HCT116 (cell line): ENCODE results near the gene PDE10A. TPM values are rescaled to one million over a fixed set of nuclear protein-coding genes. Genes with fewer than 3 reads are reported as not detected.

ENCODE experiments used
- ATAC-seq: fragments of 200-7000 bp; cut with Tn5 transposase; 2 replicates; pipeline ENCODE4 v1.9.1; 2020; ENCODE audit warnings: mild to moderate bottlenecking, moderate library complexity
- BruUV-seq: library from RNA; stranded (reverse); fragments of 400-500 nt; replicated peaks from 2 replicates; lab custom pipeline; 2021; lab: Mats Ljungman, UMichigan
- CTCF ChIA-PET: fragments of 300-600 bp; sonication (Branson Sonifier 250); formaldehyde crosslinking; loops from one replicate; lab custom pipeline; 2021; ENCODE audit warnings: antibody characterized with exemption; lab: Charles Lee
- POLR2A ChIA-PET: fragments of 300-600, 350-600 bp; sonication (Branson Sonifier 250); formaldehyde crosslinking; loops from one replicate; lab custom pipeline; 2021; ENCODE audit warnings: antibody characterized with exemption; lab: Charles Lee
- RAD21 ChIA-PET, 2 experiments: fragments of 300-600 bp; sonication (Branson Sonifier 250); formaldehyde crosslinking; loops; one replicate each; lab custom pipeline; 2023; ENCODE audit warnings: low total read pairs in 2 of 2; ENCODE audit not compliant: uncharacterized antibody in 2 of 2, unreplicated experiment in 2 of 2, low non-redundant PET in 1 of 2; lab: Charles Lee
- DNase-seq: peaks from one replicate; pipeline ENCODE4 v3.0.0-alpha.2; 2010; ENCODE audit warnings: low read depth, low spot score
- H2AFZ ChIP-seq: fragments of 200-600 bp; shearing (Covaris generic), sonication (generic); 2 replicates; pipeline ENCODE4 v1.6.1; 2017; ENCODE audit warnings: low read depth, mixed run types, mixed read lengths, antibody characterized with exemption, low read length; ENCODE audit not compliant: poor library complexity, severe bottlenecking
- H3K27ac ChIP-seq: 2 replicates; pipeline ENCODE4 v1.5.1; 2012; ENCODE audit warnings: low read depth, low read length
- H3K27me3 ChIP-seq: fragments of 200-600 bp; sonication (generic); 2 replicates; pipeline ENCODE4 v1.6.1; 2016; ENCODE audit warnings: mixed run types, low read length, mixed read lengths; ENCODE audit not compliant: insufficient read depth
- H3K36me3 ChIP-seq, 2 experiments: fragments of 200-500 bp in 1 of 2; fragments of 200-600 bp in 1 of 2; sonication (Bioruptor generic) in 1 of 2; sonication (generic) in 1 of 2; 2 replicates each; pipeline versions ENCODE4 v1.5.1 to v1.6.1; 2014 to 2016; ENCODE audit warnings: low read length in 2 of 2, inconsistent platforms in 1 of 2, mixed read lengths in 1 of 2, mixed run types in 1 of 2; ENCODE audit not compliant: insufficient read depth in 2 of 2, control insufficient read depth in 1 of 2
- H3K4me1 ChIP-seq, 2 experiments: fragments of 200-600 bp in 1 of 2; sonication (generic) in 1 of 2; 2 replicates each; pipeline versions ENCODE4 v1.5.1 to v1.6.1; 2012 to 2017; ENCODE audit warnings: low read length in 2 of 2, inconsistent platforms in 1 of 2, mild to moderate bottlenecking in 1 of 2, mixed read lengths in 1 of 2, mixed run types in 1 of 2, moderate library complexity in 1 of 2; ENCODE audit not compliant: insufficient read depth in 2 of 2, control insufficient read depth in 1 of 2
- H3K4me2 ChIP-seq: fragments of 200-600 bp; sonication (generic); 2 replicates; pipeline ENCODE4 v1.6.1; 2017; ENCODE audit warnings: mixed run types, low read length, mixed read lengths
- H3K4me3 ChIP-seq, 2 experiments: fragments of 200-600 bp in 1 of 2; sonication (generic) in 1 of 2; replicated peaks in 1 of 2; 2 replicates each; pipeline ENCODE4 v1.5.1; 2011 to 2016; ENCODE audit warnings: low read length in 2 of 2, control low read depth in 1 of 2, low read depth in 1 of 2, mild to moderate bottlenecking in 1 of 2, mixed read lengths in 1 of 2, mixed run types in 1 of 2
- H3K79me2 ChIP-seq: fragments of 200-600 bp; sonication (generic); 2 replicates; pipeline ENCODE4 v1.6.1; 2017; ENCODE audit warnings: mild to moderate bottlenecking, mixed run types, low read length, moderate library complexity, mixed read lengths; ENCODE audit not compliant: insufficient read depth
- H3K9ac ChIP-seq: fragments of 200-600 bp; sonication (generic); 2 replicates; pipeline ENCODE4 v1.6.1; 2016; ENCODE audit warnings: low read length, mixed read lengths
- H3K9me2 ChIP-seq: fragments of 200-600 bp; sonication (generic), shearing (Covaris generic); 2 replicates; pipeline ENCODE4 v1.6.1; 2017; ENCODE audit warnings: mixed run types, mild to moderate bottlenecking, moderate library complexity; ENCODE audit not compliant: insufficient read depth
- H3K9me3 ChIP-seq, 2 experiments: fragments of 200-500 bp in 1 of 2; fragments of 200-600 bp in 1 of 2; sonication (Bioruptor generic) in 1 of 2; sonication (generic) in 1 of 2; 2 replicates each; pipeline ENCODE4 v1.6.1; 2014 to 2017; ENCODE audit warnings: low read length in 2 of 2, mixed read lengths in 2 of 2, inconsistent platforms in 1 of 2, low read depth in 1 of 2, mild to moderate bottlenecking in 1 of 2, mixed run types in 1 of 2, moderate library complexity in 1 of 2; ENCODE audit not compliant: control insufficient read depth in 1 of 2, insufficient read depth in 1 of 2
- H4K20me1 ChIP-seq: fragments of 200-600 bp; sonication (generic), shearing (Covaris generic); 2 replicates; pipeline ENCODE4 v1.6.1; 2017; ENCODE audit warnings: mixed run types, mild to moderate bottlenecking, moderate library complexity; ENCODE audit not compliant: insufficient read depth
- CBX3 ChIP-seq: IDR thresholded peaks from 2 replicates; pipeline ENCODE4 v1.6.1; 2012; ENCODE audit warnings: low read depth
- CEBPB ChIP-seq: IDR thresholded peaks from 2 replicates; pipeline ENCODE4 v1.6.1; 2012; ENCODE audit warnings: low read depth
- EGR1 ChIP-seq: IDR thresholded peaks from 2 replicates; pipeline ENCODE4 v1.6.1; 2012; ENCODE audit warnings: low read depth
- EZH2phosphoT487 ChIP-seq: fragments of 200-600 bp; IDR thresholded peaks from 2 replicates; pipeline ENCODE4 v1.6.1; 2018; ENCODE audit warnings: antibody characterized with exemption, borderline replicate concordance
- FOSL1 ChIP-seq: IDR thresholded peaks from 2 replicates; pipeline ENCODE4 v1.6.1; 2012; ENCODE audit warnings: low read depth
- JUND ChIP-seq: IDR thresholded peaks from 2 replicates; pipeline ENCODE4 v1.6.1; 2012
- POLR2A ChIP-seq: IDR thresholded peaks from 2 replicates; pipeline ENCODE4 v1.7.0; 2011; ENCODE audit warnings: borderline replicate concordance; ENCODE audit not compliant: insufficient read depth, insufficient read length; ENCODE audit errors: extremely low read depth
- RAD21 ChIP-seq: IDR thresholded peaks from 2 replicates; pipeline ENCODE4 v1.6.1; 2012; ENCODE audit warnings: low read depth, mild to moderate bottlenecking
- SIN3A ChIP-seq: IDR thresholded peaks from 2 replicates; pipeline ENCODE4 v1.6.1; 2012; ENCODE audit warnings: low read depth
- SP1 ChIP-seq: IDR thresholded peaks from 2 replicates; pipeline ENCODE4 v1.6.1; 2012; ENCODE audit warnings: low read depth
- TCF7L2 ChIP-seq: IDR thresholded peaks from 2 replicates; pipeline ENCODE4 v1.7.0; 2011; ENCODE audit warnings: borderline replicate concordance, inconsistent platforms; ENCODE audit not compliant: insufficient read depth, insufficient read length; ENCODE audit errors: extremely low read depth
- YY1 ChIP-seq: IDR thresholded peaks from 2 replicates; pipeline ENCODE4 v1.6.1; 2011; ENCODE audit warnings: low read length, low read depth, moderate library complexity, mild to moderate bottlenecking; ENCODE audit not compliant: insufficient replicate concordance; ENCODE audit errors: extremely low read depth
- intact Hi-C: fragments of 100-400 bp; cut with micrococcal nuclease; formaldehyde crosslinking; loops from 2 replicates; pipeline ENCODE4 v1.10.0; 2022
- total RNA-seq: library from RNA; stranded (reverse); gene quantifications from one replicate; pipeline ENCODE4 v1.2.1, GENCODE V29; 2021; ENCODE audit not compliant: unreplicated experiment
- TF ChIP-seq, protein P1 (sequence below): IDR thresholded peaks from 2 replicates; pipeline ENCODE4 v1.6.1; 2011; ENCODE audit warnings: mild to moderate bottlenecking, low read length, moderate library complexity; ENCODE audit not compliant: insufficient replicate concordance; ENCODE audit errors: extremely low read depth
- TF ChIP-seq, protein P2 (sequence below), 3 experiments: fragments of 200-600 bp in 1 of 3; sonication (generic) in 1 of 3; IDR thresholded peaks in 2 of 3; conservative IDR thresholded peaks in 1 of 3; 2 replicates each; pipeline ENCODE4 v1.5.1; 2012 to 2017; ENCODE audit warnings: low read depth in 2 of 3, low read length in 2 of 3, antibody characterized with exemption in 1 of 3, borderline replicate concordance in 1 of 3, control low read depth in 1 of 3, mild to moderate bottlenecking in 1 of 3, mixed read lengths in 1 of 3, mixed run types in 1 of 3, moderate library complexity in 1 of 3; ENCODE audit not compliant: insufficient read depth in 1 of 3

PDE10A gene
- total RNA-seq, 1 experiment from 2014 or later: 0.37 TPM

DNA sequence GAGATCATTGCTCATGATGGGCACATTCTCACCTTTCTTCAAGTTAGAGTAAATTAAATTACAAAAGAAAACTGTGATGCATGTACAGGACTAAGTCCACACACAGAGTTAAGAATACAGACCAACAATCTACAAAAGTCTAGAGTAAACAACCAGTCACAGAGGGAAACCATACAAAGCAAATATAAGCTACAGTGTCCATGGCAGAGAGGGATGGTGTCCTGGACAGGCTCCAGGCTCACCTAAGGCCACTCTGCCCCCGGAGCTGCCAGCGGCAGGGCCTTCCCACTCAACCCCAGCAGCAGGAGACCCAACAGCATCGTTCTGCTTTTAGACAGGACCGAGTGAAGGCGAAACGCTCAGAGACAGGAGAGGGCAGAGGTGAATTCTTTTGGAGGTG lies 16.0 kb downstream of the PDE10A start:
- DNase-seq: no peak
- H3K9me3 ChIP-seq: no peaks in the 10 kb centered on the region; a peak in 1 of 4 replicates
- BruUV-seq: no TSS peak
- ChIA-PET CTCF (no interaction called here), RAD21 (no interaction called here), POLR2A (no interaction called here)
- H3K4me3 ChIP-seq: no peak overlapping the region
- intact Hi-C loops: no loop called here
- no peak overlapping the region for H3K4me2 ChIP-seq
- no peak for ATAC-seq
- no peaks in the 10 kb centered on the region for H3K9me2 ChIP-seq
- no peak overlapping the region for H3K27ac ChIP-seq
- H3K27me3 ChIP-seq: no peaks in the 10 kb centered on the region
- H3K9ac ChIP-seq: no peak overlapping the region
- no peaks in the 10 kb centered on the region for H3K36me3 ChIP-seq
- no peaks in the 10 kb centered on the region for H4K20me1 ChIP-seq
- no peaks in the 10 kb centered on the region for H3K4me1 ChIP-seq
- TF ChIP-seq EGR1 (no peak), SP1 (no peak), CEBPB (no peak), FOSL1 (no peak), EZH2phosphoT487 (no peak), JUND (no peak), SIN3A (no peak), YY1 (no peak), TCF7L2 (no peak), POLR2A (no peak), CBX3 (no peak), RAD21 (no peak)
- TF ChIP-seq, protein P1, sequence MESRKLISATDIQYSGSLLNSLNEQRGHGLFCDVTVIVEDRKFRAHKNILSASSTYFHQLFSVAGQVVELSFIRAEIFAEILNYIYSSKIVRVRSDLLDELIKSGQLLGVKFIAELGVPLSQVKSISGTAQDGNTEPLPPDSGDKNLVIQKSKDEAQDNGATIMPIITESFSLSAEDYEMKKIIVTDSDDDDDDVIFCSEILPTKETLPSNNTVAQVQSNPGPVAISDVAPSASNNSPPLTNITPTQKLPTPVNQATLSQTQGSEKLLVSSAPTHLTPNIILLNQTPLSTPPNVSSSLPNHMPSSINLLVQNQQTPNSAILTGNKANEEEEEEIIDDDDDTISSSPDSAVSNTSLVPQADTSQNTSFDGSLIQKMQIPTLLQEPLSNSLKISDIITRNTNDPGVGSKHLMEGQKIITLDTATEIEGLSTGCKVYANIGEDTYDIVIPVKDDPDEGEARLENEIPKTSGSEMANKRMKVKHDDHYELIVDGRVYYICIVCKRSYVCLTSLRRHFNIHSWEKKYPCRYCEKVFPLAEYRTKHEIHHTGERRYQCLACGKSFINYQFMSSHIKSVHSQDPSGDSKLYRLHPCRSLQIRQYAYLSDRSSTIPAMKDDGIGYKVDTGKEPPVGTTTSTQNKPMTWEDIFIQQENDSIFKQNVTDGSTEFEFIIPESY: no peak
- TF ChIP-seq, protein P2, sequence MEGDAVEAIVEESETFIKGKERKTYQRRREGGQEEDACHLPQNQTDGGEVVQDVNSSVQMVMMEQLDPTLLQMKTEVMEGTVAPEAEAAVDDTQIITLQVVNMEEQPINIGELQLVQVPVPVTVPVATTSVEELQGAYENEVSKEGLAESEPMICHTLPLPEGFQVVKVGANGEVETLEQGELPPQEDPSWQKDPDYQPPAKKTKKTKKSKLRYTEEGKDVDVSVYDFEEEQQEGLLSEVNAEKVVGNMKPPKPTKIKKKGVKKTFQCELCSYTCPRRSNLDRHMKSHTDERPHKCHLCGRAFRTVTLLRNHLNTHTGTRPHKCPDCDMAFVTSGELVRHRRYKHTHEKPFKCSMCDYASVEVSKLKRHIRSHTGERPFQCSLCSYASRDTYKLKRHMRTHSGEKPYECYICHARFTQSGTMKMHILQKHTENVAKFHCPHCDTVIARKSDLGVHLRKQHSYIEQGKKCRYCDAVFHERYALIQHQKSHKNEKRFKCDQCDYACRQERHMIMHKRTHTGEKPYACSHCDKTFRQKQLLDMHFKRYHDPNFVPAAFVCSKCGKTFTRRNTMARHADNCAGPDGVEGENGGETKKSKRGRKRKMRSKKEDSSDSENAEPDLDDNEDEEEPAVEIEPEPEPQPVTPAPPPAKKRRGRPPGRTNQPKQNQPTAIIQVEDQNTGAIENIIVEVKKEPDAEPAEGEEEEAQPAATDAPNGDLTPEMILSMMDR (IDR thresholded peaks at IDR 0.05 in 2 of 3, conservative IDR thresholded peaks at IDR 0.05 in 1 of 3; ENCODE audit: borderline replicate concordance in 1 of 3, insufficient read depth in 1 of 3, low read depth in 2 of 3, low read length in 2 of 3): no peak
- H3K79me2 ChIP-seq: no peaks in the 10 kb centered on the region
- H2AFZ ChIP-seq: no peak overlapping the region
